H9 (cell line): ENCODE data around the gene ELF3. TPM values are rescaled to one million over a fixed set of nuclear protein-coding genes. Genes with fewer than 3 reads are reported as not detected.
A peak's percentile ranks its signal among the peaks of the same experiment; 100 is the strongest.

Experiments
- DNase-seq: peaks from one replicate; pipeline ENCODE4 v3.0.0-alpha.2; 2017
- H2AFZ ChIP-seq: one replicate; pipeline ENCODE4 v1.6.1; 2013; ENCODE audit warnings: mild to moderate bottlenecking, low read length, control low read depth, moderate library complexity
- H2AK5ac ChIP-seq: 2 replicates; pipeline ENCODE4 v1.6.1; 2013; ENCODE audit warnings: low read length, control low read depth, mixed read lengths; ENCODE audit not compliant: insufficient read length
- H2BK120ac ChIP-seq: one replicate; pipeline ENCODE4 v1.6.1; 2013; ENCODE audit warnings: low read depth, mild to moderate bottlenecking, low read length, control low read depth, inconsistent platforms; ENCODE audit not compliant: poor library complexity, severe bottlenecking
- H2BK12ac ChIP-seq: 2 replicates; pipeline ENCODE4 v1.6.1; 2013; ENCODE audit warnings: low read length, control low read depth, mixed read lengths, low read depth; ENCODE audit not compliant: insufficient read length
- H2BK15ac ChIP-seq: 2 replicates; pipeline ENCODE4 v1.6.1; 2013; ENCODE audit warnings: low read depth, low read length, control low read depth
- H2BK20ac ChIP-seq: one replicate; pipeline ENCODE4 v1.6.1; 2013; ENCODE audit warnings: low read depth, mild to moderate bottlenecking, low read length, control low read depth, inconsistent platforms; ENCODE audit not compliant: poor library complexity, severe bottlenecking
- H2BK5ac ChIP-seq: 2 replicates; pipeline ENCODE4 v1.6.1; 2013; ENCODE audit warnings: low read length, control low read depth, mixed read lengths; ENCODE audit not compliant: insufficient read length
- H3K14ac ChIP-seq: 2 replicates; pipeline ENCODE4 v1.6.1; 2013; ENCODE audit warnings: low read length, control low read depth; ENCODE audit not compliant: insufficient read depth
- H3K18ac ChIP-seq: 2 replicates; pipeline ENCODE4 v1.6.1; 2013; ENCODE audit warnings: low read depth, mild to moderate bottlenecking, mixed read lengths, low read length, control low read depth; ENCODE audit not compliant: insufficient read length
- H3K23ac ChIP-seq: 2 replicates; pipeline ENCODE4 v1.6.1; 2013; ENCODE audit warnings: low read length, control low read depth, mixed read lengths, low read depth; ENCODE audit not compliant: insufficient read length
- H3K23me2 ChIP-seq: 2 replicates; pipeline ENCODE4 v1.6.1; 2013; ENCODE audit warnings: low read depth, mild to moderate bottlenecking, mixed read lengths, low read length, control low read depth; ENCODE audit not compliant: insufficient read length, poor library complexity, severe bottlenecking
- H3K27ac ChIP-seq: 2 replicates; pipeline ENCODE4 v1.5.1; 2013; ENCODE audit warnings: low read length, control low read depth, mixed read lengths, low read depth; ENCODE audit not compliant: insufficient read length
- H3K27me3 ChIP-seq: 2 replicates; pipeline ENCODE4 v1.6.1; 2013; ENCODE audit warnings: low read length, control low read depth, inconsistent platforms; ENCODE audit not compliant: insufficient read depth
- H3K4ac ChIP-seq: 2 replicates; pipeline ENCODE4 v1.6.1; 2013; ENCODE audit warnings: low read depth, mild to moderate bottlenecking, control low read depth, inconsistent platforms, low read length, moderate library complexity
- H3K4me1 ChIP-seq: 2 replicates; pipeline ENCODE4 v1.6.1; 2013; ENCODE audit warnings: low read length, control low read depth, inconsistent platforms; ENCODE audit not compliant: insufficient read depth
- H3K4me2 ChIP-seq: 2 replicates; pipeline ENCODE4 v1.6.1; 2013; ENCODE audit warnings: low read length, control low read depth, mixed read lengths; ENCODE audit not compliant: insufficient read length, insufficient read depth
- H3K56ac ChIP-seq: 2 replicates; pipeline ENCODE4 v1.6.1; 2013; ENCODE audit warnings: low read depth, mild to moderate bottlenecking, mixed read lengths, low read length, control low read depth; ENCODE audit not compliant: insufficient read length
- H3K79me1 ChIP-seq: 2 replicates; pipeline ENCODE4 v1.6.1; 2013; ENCODE audit warnings: low read depth, mild to moderate bottlenecking, moderate library complexity, low read length, control low read depth, inconsistent platforms; ENCODE audit not compliant: insufficient read depth, poor library complexity, severe bottlenecking
- H3K79me2 ChIP-seq: 2 replicates; pipeline ENCODE4 v1.6.1; 2013; ENCODE audit warnings: low read length, control low read depth, inconsistent platforms; ENCODE audit not compliant: insufficient read depth
- H3K9ac ChIP-seq: 2 replicates; pipeline ENCODE4 v1.6.1; 2013; ENCODE audit warnings: low read length, control low read depth, mixed read lengths; ENCODE audit not compliant: insufficient read length; ENCODE audit errors: extremely low read depth
- H3K9me3 ChIP-seq: one replicate; pipeline ENCODE4 v1.6.1; 2013; ENCODE audit warnings: low read depth, low read length, inconsistent platforms; ENCODE audit not compliant: control insufficient read depth
- H3T11ph ChIP-seq: one replicate; pipeline ENCODE4 v1.6.1; 2013; ENCODE audit warnings: mild to moderate bottlenecking, low read length, control low read depth, inconsistent platforms
- H4K20me1 ChIP-seq: one replicate; pipeline ENCODE4 v1.6.1; 2013; ENCODE audit not compliant: control insufficient read depth, insufficient read length, insufficient read depth
- H4K5ac ChIP-seq: 2 replicates; pipeline ENCODE4 v1.6.1; 2013; ENCODE audit warnings: low read depth, mild to moderate bottlenecking, mixed read lengths, low read length, control low read depth; ENCODE audit not compliant: insufficient read length
- H4K8ac ChIP-seq: replicated peaks from 2 replicates; pipeline ENCODE4 v1.6.1; 2013; ENCODE audit warnings: low read length, control low read depth, mixed read lengths, low read depth; ENCODE audit not compliant: insufficient read length
- H4K91ac ChIP-seq: 2 replicates; pipeline ENCODE4 v1.6.1; 2013; ENCODE audit warnings: low read depth, mild to moderate bottlenecking, moderate library complexity, mixed read lengths, low read length, control low read depth; ENCODE audit not compliant: insufficient read length
- H3K27ac Mint-ChIP-seq, 3 experiments: 2 replicates in 2 of 3; 3 replicates in 1 of 3; pipeline ENCODE4 v1.8.0; 2020 to 2021; ENCODE audit warnings: mixed read lengths in 3 of 3, mild to moderate bottlenecking in 1 of 3, moderate library complexity in 1 of 3
- H3K27me3 Mint-ChIP-seq: 2 replicates; pipeline ENCODE4 v1.8.0; 2021; ENCODE audit warnings: low read depth, mild to moderate bottlenecking, moderate library complexity, mixed read lengths
- H3K36me3 Mint-ChIP-seq, 3 experiments: 2 replicates in 2 of 3; 3 replicates in 1 of 3; pipeline ENCODE4 v1.8.0; 2020 to 2021; ENCODE audit warnings: low read depth in 3 of 3, mixed read lengths in 3 of 3; ENCODE audit not compliant: insufficient read depth in 1 of 3
- H3K4me1 Mint-ChIP-seq, 2 experiments: 2 replicates each; pipeline ENCODE4 v1.8.0; 2020; ENCODE audit warnings: mixed read lengths in 2 of 2
- H3K4me3 Mint-ChIP-seq, 2 experiments: 2 replicates in 1 of 2; 3 replicates in 1 of 2; pipeline ENCODE4 v1.8.0; 2020 to 2021; ENCODE audit warnings: mild to moderate bottlenecking in 2 of 2, mixed read lengths in 2 of 2, moderate library complexity in 1 of 2
- H3K9me3 Mint-ChIP-seq, 2 experiments: 2 replicates in 1 of 2; 3 replicates in 1 of 2; pipeline ENCODE4 v1.8.0; 2020; ENCODE audit warnings: mild to moderate bottlenecking in 2 of 2, mixed read lengths in 2 of 2, moderate library complexity in 1 of 2
- WGBS: extraction: QIAGEN DNeasy Blood & Tissue Kit; methylation state at CpG from one replicate; pipeline ENCODE4 v1.1.7; 2013; ENCODE audit warnings: missing lambda C conversion rate, low lambda C conversion rate, mixed read lengths; ENCODE audit not compliant: insufficient read length; ENCODE audit errors: extremely low coverage; 5-methylcytosine and 5-hydroxymethylcytosine counted together
- total RNA-seq: library from RNA; stranded (reverse); gene quantifications from 2 replicates; pipeline ENCODE4 v1.2.1, GENCODE V29; 2021
- TF ChIP-seq, protein P1 (sequence below): fragments of 200-600 bp; sonication (generic); conservative IDR thresholded peaks from 3 replicates; pipeline ENCODE4 v1.8.0; 2021; ENCODE audit warnings: antibody characterized with exemption, mild to moderate bottlenecking

ELF3 gene
- total RNA-seq, 1 experiment from 2014 or later = 10.4 TPM

DNA sequence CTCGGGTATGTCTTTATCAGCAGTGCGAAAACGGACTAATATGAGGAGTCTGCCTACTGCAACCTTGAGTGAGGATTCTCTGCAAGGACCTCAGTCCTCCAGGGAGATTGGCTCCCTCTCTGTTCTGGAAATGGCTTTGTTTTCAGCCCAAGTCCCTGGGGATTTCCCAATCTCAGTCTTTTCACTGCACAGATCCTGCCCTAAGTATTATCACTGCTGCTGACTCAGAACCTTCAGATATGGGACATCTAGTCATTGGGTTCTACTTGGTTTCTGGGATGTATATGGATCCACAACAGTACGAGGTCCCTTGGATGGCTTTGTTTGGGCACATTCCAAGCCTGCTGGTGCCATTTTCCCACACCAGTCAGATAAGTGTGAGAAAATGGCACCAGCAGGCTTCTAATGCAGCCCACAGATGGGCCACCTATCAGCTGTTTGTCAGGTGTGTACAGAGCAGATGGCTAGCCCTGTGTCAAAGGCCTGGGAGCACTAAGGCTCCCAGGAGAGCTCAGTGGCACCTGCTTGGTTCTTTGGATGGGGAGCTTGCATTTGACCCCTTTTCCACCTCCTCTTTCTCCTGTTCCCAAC lies 27.4 kb downstream of the ELF3 start:
- no peak overlapping the region for H2BK120ac ChIP-seq
- no peak overlapping the region for H3K4me3 Mint-ChIP-seq
- H2BK15ac ChIP-seq = no peak overlapping the region
- H3K4me2 ChIP-seq = no peak overlapping the region
- no peak overlapping the region for H3K23ac ChIP-seq
- 0 out of 7 replicates have a peak overlapping the region, but pooled peaks of 1 of the 3 experiments have one; percentile 34 for H3K27ac Mint-ChIP-seq
- no peak overlapping the region for H4K5ac ChIP-seq
- no peak overlapping the region for H3K56ac ChIP-seq
- no peak overlapping the region for H3K18ac ChIP-seq
- H3K27me3 ChIP-seq = no peaks in the 10 kb centered on the region
- no peaks in the 10 kb centered on the region for H3K9me3 ChIP-seq
- no peaks in the 10 kb centered on the region for H3K27me3 Mint-ChIP-seq
- H3K23me2 ChIP-seq = no peaks in the 10 kb centered on the region
- no peak overlapping the region for H2BK12ac ChIP-seq
- H3K79me2 ChIP-seq = no peaks in the 10 kb centered on the region
- no peak overlapping the region for H3K27ac ChIP-seq
- TF ChIP-seq, protein P1, sequence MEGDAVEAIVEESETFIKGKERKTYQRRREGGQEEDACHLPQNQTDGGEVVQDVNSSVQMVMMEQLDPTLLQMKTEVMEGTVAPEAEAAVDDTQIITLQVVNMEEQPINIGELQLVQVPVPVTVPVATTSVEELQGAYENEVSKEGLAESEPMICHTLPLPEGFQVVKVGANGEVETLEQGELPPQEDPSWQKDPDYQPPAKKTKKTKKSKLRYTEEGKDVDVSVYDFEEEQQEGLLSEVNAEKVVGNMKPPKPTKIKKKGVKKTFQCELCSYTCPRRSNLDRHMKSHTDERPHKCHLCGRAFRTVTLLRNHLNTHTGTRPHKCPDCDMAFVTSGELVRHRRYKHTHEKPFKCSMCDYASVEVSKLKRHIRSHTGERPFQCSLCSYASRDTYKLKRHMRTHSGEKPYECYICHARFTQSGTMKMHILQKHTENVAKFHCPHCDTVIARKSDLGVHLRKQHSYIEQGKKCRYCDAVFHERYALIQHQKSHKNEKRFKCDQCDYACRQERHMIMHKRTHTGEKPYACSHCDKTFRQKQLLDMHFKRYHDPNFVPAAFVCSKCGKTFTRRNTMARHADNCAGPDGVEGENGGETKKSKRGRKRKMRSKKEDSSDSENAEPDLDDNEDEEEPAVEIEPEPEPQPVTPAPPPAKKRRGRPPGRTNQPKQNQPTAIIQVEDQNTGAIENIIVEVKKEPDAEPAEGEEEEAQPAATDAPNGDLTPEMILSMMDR = no peak
- DNase-seq = no peak
- no peaks in the 10 kb centered on the region for H3K9me3 Mint-ChIP-seq
- no peak overlapping the region for H2AK5ac ChIP-seq
- no peaks in the 10 kb centered on the region for H3K79me1 ChIP-seq
- no peaks in the 10 kb centered on the region; the same call in none of the 2 replicates for H3K4me1 ChIP-seq
- no peaks in the 10 kb centered on the region for H4K20me1 ChIP-seq
- no peak overlapping the region for H3K4ac ChIP-seq
- WGBS = no CpG with 5 or more reads among the region's 4 CpGs
- no peak overlapping the region for H3T11ph ChIP-seq
- H3K14ac ChIP-seq = no peak overlapping the region
- no peaks in the 10 kb centered on the region for H3K36me3 Mint-ChIP-seq
- peaks cover 4 to 6% of the 10 kb centered on the region in 2 experiments; a peak in 3 of 4 replicates for H3K4me1 Mint-ChIP-seq
- no peak overlapping the region for H2BK5ac ChIP-seq
- H2BK20ac ChIP-seq = no peak overlapping the region
- H2AFZ ChIP-seq = no peak overlapping the region
- no peak overlapping the region for H3K9ac ChIP-seq
- no peak overlapping the region for H4K91ac ChIP-seq
- H4K8ac ChIP-seq = no peak overlapping the region
